Gastrocnemius medialis (tissue), 4 donors: ENCODE results near the gene SPRED2.

ENCODE experiments used
- POLR2A ChIP-seq, 2 donors: fragments of 450-650 bp; IDR thresholded peaks; one replicate each; pipeline ENCODE4 v1.6.1; 2017; ENCODE audit warnings: antibody characterized with exemption in 2 of 2, mild to moderate bottlenecking in 2 of 2, moderate library complexity in 2 of 2
- TF ChIP-seq, protein P1 (sequence below), 5 experiments: fragments of 450-650 bp in 3 of 5; fragments of 200-600 bp in 2 of 5; sonication (generic) in 2 of 5; IDR thresholded peaks in 4 of 5; conservative IDR thresholded peaks in 1 of 5; 1 replicate in 4 of 5; 2 replicates in 1 of 5; pipeline ENCODE4 v1.5.1; 2016 to 2019; ENCODE audit warnings: antibody characterized with exemption in 5 of 5, mild to moderate bottlenecking in 3 of 5, moderate library complexity in 3 of 5

DNA sequence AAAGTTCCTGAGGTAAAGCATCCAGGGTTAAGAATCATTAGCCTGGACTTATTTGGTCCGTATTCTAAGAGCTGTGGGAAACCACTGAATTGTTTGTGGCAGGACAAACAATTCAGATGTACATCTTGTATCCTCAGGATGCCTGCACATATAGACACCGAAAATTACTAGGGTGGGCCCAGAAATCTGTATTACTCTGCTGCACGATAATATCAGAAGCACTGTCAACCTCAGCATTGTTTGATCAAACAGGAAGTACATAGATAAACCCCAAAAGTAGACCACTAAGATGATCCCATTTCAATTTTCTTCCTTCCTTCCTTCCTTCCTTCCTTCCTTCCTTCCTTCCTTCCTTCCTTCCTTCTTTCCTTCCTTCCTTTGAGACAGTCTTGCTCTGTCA is 34.2 kb upstream of the SPRED2 start:
- TF ChIP-seq, protein P1, sequence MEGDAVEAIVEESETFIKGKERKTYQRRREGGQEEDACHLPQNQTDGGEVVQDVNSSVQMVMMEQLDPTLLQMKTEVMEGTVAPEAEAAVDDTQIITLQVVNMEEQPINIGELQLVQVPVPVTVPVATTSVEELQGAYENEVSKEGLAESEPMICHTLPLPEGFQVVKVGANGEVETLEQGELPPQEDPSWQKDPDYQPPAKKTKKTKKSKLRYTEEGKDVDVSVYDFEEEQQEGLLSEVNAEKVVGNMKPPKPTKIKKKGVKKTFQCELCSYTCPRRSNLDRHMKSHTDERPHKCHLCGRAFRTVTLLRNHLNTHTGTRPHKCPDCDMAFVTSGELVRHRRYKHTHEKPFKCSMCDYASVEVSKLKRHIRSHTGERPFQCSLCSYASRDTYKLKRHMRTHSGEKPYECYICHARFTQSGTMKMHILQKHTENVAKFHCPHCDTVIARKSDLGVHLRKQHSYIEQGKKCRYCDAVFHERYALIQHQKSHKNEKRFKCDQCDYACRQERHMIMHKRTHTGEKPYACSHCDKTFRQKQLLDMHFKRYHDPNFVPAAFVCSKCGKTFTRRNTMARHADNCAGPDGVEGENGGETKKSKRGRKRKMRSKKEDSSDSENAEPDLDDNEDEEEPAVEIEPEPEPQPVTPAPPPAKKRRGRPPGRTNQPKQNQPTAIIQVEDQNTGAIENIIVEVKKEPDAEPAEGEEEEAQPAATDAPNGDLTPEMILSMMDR (IDR thresholded peaks at IDR 0.05 in 4 of 5, conservative IDR thresholded peaks at IDR 0.05 in 1 of 5), result no peak
- no peak for TF ChIP-seq POLR2A (IDR thresholded peaks at IDR 0.05)
